ENCODE measurements around the gene NXPE4.
"Not testable (repeated sequence)": the region's sequence is repeated elsewhere in the genome, so short reads cannot be mapped to it uniquely, and the experiment has no call there.

NXPE4 gene

DNA sequence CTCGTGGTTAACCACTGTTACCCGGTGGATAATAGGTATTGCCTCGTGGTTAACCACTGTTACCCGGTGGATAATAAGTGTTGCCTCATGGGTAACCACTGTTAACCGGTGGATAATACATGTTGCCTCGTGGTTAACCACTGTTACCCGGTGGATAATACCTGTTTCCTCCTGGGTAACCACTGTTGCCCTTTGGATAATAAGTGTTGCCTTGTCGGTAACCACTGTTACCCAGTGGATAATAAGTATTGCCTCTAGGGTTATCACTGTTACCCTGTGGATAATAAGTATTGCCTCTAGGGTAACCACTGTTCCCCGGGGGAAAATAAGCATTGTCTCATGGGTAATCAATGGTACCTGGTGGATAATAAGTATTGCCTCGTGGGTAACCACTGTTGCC lies 15.0 kb upstream of the NXPE4 start:
- no peak for ATAC-seq

DNA sequence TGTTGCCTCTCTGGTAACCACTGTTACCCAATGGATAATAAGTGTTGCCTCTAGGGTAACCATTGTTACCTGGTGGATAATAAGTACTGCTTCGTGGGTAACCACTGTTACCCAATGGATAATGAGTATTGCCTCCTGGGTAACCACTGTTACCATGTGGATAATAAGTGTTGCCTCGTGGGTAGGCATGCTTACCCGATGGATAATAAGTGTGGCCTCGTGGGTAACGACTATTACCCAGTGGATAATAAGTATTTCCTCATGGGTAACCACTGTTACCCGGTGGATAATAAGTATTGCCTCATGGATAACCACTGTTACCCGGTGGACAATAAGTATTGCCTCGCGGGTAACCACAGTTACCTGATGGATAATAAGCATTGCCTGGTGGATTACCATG lies 13.8 kb upstream of the NXPE4 start:
- ATAC-seq = no peak

DNA sequence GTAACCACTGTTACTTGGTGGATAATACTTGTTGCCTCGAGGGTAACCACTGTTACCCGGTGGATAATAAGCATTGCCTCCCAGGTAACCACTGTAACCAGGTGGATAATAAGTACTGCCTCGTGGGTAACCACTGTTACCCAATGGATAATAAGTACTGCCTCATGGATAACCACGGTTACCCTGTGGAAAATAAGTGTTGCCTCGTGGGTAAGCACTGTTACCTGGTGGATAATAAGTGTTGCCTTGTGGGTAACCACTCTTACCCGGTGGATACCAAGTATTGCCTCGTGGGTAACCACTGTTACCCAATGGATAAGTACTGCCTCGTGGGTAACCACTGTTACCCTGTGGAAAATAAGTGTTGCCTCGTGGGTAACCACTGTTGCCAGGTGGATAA lies 13.0 kb upstream of the NXPE4 start:
- not testable (repeated sequence) for ATAC-seq

DNA sequence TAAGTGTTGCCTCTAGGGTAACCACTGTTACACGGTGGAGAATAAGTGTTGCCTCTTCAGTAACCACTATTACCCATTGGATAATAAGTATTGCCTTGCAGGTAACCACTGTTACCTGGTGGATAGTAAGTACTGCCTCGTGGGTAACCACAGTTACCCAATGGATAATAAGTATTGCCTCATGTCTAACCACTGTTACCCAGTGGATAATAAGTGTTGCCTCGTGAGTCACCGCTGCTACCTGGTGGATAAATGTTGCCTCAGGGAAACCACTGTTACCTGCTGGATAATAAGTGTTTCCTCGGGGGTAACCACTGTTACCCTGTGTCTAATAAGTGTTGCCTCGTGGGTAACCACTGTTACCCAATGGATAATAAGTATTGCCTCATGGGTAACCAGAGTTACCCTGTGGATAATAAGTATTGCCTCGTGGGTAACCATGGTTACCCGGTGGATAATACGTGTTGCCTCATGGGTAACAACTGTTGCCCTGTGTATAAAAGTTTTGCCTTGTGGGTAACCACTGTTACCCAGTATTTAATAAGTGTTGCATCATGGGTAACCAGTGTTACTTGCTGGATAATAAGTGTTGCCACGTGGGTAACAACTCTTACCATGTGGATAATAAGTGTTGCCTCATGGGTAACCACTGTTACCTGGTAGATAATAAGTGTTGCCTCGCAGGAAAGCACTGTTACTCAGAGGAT lies 12.3 kb upstream of the NXPE4 start:
- no peak for ATAC-seq

DNA sequence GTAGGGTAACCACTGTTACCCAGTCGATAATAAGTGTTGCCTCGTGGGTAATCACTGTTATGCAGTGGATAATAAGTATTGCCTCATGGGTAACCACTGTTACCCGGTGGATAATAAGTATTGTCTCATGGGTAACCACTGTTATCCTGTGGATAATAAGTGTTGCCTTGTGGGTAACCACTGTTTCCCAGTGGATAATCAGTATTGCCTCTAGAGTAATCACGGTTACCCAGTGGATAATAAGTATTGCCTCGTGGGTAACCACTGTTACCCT lies 11.2 kb upstream of the NXPE4 start:
- ATAC-seq = not testable (repeated sequence)

DNA sequence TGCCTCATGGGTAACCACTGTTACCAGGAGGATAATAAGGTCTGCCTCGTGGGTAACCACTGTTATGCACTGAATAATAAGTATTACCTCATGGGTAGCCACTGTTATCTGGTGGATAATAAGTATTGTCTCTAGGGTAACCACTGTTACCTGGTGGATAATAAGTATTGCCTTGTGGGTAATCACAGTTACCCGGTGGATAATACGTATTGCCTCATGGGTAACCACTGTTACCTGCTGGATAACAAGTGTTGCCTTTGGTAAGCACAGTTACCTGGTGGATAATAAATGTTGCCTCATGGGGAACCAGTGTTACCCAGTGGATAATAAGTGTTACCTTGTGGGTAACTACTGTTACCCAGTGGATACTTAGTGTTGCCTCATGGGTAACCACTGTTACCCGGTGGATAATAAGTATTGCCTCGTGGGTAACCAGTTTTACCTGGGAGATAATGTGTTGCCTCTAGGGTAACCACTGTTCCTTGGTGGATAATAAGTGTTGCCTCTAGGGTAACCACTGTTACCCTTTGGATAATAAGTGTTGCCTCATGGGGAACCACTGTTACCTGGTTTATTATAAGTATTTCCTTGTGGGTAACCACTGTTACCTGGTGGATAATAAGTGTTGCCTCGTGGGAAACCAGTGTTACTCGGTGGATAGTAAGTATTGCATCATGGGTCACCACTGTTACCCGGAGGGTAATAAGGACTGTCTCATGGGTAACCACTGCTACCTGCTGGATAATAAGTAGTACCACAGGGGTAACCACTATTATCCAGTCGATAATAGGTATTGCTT lies 10.6 kb upstream of the NXPE4 start:
- no peak for ATAC-seq

DNA sequence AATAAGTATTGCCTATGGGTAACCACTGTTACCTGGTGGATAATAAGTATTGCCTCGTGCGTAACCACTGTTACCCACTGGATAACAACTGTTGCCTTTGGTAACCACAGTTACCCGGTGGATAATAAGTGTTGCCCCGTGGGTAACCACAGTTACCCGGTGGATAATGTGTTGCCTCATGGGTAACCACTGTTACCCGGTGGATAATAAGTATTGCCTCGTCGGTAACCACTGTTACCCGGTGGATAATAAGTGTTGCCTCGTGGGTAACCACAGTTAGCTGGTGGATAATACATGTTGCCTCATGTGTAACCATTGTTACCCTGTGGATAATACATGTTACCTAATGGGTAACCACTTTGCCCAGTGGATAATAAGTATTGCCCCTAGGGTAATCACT lies 9.8 kb upstream of the NXPE4 start:
- no peak for ATAC-seq

DNA sequence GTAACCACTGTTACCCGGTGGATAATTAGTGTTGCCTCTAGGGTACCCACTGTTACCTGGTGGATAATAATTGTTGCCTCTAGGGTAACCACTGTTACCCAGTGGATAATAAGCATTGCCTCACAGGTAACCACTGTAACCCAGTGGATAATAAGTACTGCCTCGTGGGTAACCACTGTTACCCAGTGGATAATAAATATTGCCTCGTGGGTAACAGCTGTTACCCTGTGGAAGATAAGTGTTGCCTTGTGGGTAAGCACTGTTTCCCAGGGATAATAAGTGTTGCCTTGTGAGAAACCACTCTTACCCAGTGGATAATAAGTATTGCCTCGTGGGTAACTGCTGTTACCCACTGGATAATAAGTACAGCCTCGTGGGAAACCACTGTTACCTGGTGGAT lies 9.3 kb upstream of the NXPE4 start:
- no peak for ATAC-seq

DNA sequence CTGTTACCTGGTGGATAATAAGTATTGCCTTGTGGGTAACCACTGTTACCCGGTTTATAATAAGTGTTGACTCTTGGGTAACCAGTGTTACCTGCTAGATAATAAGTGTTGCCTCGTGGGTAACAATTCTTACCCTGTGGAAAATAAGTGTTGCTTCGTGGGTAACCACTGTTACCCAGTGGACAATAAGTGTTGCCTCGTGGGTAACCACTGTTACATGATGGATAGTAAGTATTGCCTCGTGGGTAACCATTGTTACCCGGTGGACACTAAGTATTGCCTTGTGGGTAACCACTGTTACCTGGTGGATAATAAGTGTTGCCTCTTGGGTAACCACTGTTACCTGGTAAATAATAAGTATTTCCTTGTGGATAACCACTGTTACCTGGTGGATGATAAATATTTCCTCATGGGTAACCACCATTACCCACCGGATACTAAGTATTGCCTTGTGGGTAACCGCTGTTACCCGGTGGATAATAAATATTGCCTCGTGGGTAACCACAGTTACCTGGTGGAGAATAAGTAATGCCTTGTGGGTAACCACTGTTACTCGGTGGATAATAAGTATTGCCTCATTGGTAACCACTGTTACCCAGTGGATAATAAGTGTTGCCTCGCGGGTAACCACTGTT lies 8.7 kb upstream of the NXPE4 start:
- ATAC-seq = no peak

DNA sequence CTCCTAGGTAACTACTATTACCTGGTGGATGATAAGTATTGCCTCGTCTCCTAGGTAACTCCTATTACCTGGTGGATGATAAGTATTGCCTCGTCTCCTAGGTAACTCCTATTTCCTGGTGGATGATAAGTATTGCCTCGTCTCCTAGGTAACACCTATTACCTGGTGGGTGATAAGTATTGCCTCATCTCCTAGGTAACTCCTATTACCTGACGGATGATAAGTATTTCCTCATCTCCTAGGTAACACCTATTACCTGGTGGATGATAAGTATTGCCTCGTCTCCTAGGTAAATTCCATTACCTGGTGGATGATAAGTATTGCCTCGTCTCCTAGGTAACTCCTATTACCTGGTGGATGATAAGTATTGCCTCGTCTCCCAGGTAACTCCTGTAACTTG lies 7.6 kb upstream of the NXPE4 start:
- ATAC-seq = not testable (repeated sequence)

DNA sequence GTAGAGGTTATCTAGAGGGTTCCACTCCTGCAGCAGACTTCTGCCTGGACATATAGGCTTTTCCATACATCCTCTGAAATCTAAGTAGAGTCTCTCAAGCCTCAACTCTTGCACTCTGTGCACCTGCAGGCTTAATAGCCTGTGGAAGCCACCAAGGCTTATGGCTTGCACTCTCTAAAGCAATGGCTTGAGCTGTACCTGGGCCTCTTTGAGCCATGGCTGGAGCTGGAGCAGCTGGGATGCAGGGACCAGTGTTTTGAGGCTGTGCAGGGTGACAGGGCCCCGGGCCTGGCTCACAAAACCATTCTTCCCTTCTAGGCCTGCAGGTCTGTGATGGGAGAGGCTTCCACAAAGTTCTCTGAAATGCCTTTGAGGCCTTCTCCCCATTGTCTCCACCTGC lies 2.9 kb upstream of the NXPE4 start:
- ATAC-seq = no peak

DNA sequence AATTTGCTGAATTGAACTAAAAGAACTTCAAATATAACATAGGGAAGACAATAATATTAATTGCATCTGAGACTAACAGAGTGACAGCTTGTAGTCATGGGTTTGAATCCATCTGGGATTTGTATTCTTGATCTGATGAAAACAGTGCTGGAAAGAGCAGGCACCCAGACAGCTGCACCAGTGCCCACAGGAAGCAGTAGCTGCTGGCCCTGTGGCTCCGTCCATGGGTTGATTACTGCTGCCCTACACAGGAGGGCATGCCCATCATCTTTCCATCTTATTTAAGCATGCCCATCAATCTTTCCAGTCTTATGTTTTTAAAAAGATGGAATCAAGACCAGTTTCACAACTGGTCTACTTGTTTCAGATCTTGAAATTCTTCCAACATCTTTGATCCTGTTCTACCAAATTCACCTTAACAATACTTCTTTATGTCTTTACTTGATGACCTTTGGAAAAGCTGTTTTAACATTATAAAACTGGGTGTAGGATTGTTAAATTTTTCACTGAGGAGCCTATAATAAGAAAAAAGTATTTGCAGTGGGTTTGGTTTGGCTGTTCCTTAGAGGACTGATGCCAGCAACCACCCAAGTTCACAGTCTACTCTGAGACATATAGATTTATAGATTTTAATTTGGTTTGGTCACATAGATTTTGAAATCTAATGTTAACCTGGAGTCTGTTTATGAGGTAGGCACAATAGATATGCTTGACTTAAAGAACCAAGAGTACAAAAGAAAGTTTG lies 761 bp upstream of the NXPE4 start:
- no peak for ATAC-seq

DNA sequence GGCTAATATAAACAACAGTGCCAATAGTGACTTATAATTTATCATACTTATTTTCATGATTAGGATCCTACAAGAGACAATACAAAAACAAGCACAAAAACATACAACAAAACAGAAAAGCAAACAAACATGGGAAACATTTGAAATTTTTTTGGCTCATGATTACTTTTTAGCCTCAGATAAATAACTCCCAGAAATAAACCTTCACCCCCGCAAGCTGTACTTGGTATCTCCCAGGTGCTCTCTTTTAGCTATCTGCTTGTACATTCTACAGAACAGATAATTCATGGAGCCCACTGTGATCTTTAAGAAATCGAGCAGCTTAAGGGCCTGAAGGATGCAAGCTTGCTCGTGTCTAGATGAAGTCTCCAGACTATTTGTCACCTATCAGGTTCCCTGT lies 883 bp downstream of the NXPE4 start:
- no peak for ATAC-seq

DNA sequence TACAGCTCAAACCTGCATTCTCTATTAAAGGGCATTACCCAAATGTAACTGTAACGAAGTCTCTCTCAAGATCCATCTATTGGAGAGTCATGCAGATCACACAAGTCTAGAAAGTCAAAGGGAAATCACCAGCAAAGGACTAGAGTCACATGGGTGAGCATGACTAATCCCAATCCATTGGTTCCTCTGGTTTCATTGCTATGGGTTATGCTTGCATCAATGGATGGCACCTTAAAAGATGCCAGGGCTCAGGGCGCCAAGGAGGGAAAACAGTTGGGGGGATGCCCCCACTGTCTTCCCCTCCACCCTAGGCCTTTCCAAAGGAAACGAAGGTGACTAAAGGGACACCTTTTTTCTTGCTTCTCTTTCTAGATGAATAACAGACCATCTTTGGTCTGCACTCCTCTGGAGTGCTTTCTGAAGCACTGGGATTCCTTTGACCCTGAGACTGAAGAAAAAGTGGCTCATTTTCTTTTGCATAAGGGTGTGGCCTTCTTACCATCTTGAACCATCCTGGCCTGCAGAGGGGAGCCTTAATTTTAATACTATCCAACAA lies 8.1 kb downstream of the NXPE4 start:
- no peak for ATAC-seq

DNA sequence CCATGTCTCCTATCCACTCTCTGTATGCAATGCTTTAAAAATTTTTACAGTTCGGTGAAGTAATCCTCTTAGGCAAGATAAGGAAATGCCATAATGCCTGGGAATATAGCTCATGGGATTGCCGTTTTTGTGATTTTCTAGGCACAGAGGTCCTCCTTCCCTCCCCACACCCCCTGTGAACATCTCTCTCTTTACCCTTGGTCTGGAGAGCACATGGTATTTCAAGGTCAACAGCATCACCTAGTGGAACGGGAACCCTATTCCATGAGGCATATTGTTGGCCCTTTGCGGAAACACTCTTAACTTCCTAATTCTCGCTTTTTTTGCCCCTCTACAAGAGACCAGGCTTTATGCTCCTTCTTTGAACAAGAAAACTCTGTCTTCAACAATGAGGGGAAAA lies 8.8 kb downstream of the NXPE4 start:
- no peak for ATAC-seq

DNA sequence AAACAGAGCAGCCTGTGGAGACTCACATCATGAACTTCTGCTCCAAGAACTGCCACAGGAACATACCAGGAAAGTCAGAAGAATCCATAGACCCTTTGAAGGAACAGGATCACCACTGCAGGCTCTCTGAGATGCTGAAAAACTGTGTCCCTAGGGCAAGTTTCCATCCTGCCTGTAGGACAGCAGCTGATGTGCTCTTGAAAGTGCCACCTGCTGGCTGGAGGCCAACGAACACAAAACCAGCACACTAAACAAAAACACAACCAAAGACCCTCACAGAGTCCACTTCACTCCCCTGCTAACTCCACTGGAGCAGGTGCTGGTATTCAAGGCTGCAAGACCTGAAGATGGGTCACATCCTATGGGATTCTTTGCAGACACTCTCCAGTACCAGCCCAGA lies 23.9 kb downstream of the NXPE4 start:
- no peak for ATAC-seq

DNA sequence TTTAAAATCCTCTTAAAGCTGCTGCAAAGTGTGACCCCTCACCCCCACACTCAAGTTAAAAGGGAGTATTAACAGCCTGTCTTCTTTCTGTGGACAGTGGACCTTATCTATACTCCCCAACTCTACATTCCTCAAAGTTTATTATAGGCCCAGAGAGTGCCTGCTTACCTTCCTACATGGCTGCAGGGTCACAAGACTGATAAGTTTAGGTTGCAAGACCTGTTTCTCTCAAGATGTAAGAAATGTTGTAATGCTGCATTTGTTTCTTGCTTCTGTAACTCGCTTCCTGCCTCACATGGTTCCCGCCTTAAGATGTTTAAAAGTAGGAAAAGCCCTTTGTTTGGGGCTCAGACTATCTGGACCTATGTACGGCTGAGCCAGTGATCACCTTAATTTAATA lies 25.8 kb downstream of the NXPE4 start:
- no peak for ATAC-seq

DNA sequence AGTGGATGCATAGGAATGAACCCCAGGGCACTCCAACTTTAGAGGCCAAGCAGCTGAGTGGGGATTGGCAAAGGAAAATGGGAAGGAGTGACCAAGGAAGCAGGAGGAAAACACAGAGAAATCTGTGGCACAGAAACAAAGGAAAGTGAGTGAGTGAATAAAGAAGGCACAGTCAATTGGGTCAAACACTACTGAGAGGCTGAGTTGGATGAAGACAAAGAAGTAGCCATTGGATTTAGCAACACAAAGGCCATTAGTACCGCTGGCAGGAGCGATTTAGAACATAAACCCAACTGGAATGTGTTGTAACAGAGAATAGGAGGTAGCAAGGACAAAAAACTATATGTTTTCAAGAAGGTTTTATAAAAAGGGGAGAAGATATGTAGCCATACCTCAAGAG lies 29.3 kb downstream of the NXPE4 start:
- ATAC-seq = no peak

DNA sequence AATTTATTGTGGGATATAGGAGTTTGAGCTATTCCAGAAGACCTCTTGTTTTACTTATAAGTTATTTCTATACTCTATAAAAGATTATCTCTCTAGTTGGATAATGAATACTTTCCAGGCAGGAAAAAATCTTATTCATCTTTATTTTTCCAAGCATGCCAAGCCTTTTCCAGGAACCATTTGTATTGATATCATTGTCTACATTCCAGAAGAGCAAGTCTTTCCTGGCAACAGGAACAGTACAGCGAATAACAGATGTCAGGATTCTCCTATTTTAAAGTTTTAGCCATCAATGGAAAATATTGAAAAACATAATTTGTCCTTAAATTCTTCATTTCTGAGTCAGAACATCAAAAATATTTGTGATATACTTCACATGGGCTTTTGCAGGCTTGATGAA lies 30.8 kb downstream of the NXPE4 start:
- no peak for ATAC-seq

DNA sequence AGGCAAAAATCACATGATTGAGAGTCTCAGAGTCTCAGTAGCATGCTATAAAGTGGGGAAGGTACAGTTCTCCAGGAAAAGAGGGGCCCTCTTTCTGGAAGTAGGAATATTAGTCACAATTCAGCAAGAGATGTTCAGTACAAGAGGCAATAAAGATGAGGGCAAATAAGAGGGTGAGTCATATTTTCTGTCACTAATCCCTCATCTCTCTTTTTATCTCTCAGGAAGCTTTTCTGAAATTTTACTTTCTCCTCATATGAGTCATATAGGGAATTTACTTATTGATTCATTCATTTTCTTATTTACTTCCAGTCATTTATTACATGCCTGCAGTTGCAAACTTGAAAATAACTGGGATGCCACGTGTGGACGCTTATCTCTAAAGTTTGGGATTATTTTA lies 32.5 kb downstream of the NXPE4 start:
- ATAC-seq = no peak

DNA sequence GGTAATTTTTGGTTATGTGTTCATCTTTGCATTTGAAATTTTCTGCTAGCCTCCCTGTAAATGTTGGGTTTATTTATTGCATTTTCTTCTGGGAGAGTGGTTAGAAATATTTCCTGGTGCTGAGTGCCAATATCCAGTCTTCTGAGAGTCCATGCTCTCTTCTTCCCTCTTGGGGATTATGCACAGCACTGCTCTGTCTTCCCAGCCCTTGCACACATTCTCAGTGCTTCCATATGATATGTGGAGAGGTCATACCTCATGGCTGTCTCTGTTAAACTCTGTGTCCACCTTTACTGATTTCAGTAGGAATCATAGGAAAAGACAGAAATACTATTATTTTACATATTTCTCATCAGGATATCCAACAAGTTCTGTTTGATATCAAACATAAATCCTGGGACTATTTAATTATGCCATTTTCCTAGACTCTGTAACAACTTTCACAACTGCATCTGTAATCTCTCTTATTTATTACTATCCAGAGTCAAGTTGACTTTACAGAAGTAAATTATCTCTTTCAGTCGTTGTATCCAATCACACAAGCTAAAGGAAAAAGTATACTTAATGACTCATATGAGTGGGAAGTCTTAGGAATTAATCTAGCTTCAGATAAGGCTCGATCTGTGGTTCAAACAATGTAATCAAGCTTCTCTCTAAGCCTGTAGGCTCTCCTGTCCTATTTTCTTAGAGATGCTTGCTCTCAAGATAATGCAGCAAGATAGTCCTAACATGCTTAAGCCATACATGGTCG lies 33.2 kb downstream of the NXPE4 start:
- ATAC-seq = no peak
